Suprapubic skin (tissue), 4 donors: ENCODE measurements around the gene OR5AR1.

Experiments
- EP300 ChIP-seq: sonication (generic); formaldehyde crosslinking; IDR thresholded peaks from one replicate; pipeline ENCODE4 v1.6.1; 2017; ENCODE audit warnings: antibody characterized with exemption
- POLR2A ChIP-seq, 2 donors: fragments of 450-650 bp; IDR thresholded peaks; one replicate each; pipeline ENCODE4 v1.6.1; 2017; ENCODE audit warnings: antibody characterized with exemption in 2 of 2, mild to moderate bottlenecking in 2 of 2, moderate library complexity in 2 of 2
- POLR2AphosphoS5 ChIP-seq, 3 donors: sonication (generic); formaldehyde crosslinking; IDR thresholded peaks; one replicate each; pipeline ENCODE4 v1.6.1; 2017; ENCODE audit warnings: antibody characterized with exemption in 3 of 3
- TF ChIP-seq, protein P1 (sequence below), 2 donors: fragments of 200-600 bp in 1 of 2; fragments of 450-650 bp in 1 of 2; sonication (generic) in 1 of 2; IDR thresholded peaks; one replicate each; pipeline ENCODE4 v1.5.1; 2016 to 2019; ENCODE audit warnings: antibody characterized with exemption in 2 of 2, mild to moderate bottlenecking in 1 of 2, moderate library complexity in 1 of 2

- TF ChIP-seq EP300, result no peak
- no peak for TF ChIP-seq POLR2A (IDR thresholded peaks at IDR 0.05)
- TF ChIP-seq, protein P1, sequence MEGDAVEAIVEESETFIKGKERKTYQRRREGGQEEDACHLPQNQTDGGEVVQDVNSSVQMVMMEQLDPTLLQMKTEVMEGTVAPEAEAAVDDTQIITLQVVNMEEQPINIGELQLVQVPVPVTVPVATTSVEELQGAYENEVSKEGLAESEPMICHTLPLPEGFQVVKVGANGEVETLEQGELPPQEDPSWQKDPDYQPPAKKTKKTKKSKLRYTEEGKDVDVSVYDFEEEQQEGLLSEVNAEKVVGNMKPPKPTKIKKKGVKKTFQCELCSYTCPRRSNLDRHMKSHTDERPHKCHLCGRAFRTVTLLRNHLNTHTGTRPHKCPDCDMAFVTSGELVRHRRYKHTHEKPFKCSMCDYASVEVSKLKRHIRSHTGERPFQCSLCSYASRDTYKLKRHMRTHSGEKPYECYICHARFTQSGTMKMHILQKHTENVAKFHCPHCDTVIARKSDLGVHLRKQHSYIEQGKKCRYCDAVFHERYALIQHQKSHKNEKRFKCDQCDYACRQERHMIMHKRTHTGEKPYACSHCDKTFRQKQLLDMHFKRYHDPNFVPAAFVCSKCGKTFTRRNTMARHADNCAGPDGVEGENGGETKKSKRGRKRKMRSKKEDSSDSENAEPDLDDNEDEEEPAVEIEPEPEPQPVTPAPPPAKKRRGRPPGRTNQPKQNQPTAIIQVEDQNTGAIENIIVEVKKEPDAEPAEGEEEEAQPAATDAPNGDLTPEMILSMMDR (IDR thresholded peaks at IDR 0.05), result no peak
- no peak for TF ChIP-seq POLR2AphosphoS5 (IDR thresholded peaks at IDR 0.05)
These were observed 37.5 kb downstream of the OR5AR1 start for GRCh38 chr11:56700914-56701485.
